ENCODE results near the gene IFT80.

Gene IFT80

DNA sequence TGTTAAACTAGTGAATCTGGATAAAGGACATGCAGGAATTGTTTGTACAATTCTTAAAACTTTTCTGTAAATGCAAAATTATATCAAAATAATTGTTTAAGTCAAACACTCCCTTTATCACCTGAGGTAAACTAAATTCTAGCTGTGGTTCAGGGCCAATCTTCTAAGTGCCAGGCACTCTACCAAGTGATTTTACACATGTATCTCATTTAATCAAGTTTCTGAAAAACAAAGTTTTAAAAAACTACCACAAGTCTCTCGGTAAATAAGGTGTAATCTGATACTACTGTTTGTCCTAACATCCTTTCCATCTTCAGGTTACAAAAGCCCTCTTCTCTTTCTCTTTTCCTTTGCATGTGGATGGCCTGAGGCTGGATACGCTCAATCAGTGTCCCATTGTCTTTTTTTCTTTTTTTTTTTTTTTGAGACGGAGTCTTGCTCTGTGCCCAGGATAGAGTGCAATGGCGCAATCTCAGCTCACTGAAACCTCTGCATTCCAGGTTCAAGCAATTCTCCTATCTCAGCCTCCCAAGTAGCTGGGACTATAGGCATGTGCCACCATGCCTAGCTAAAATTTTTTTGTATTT lies 19.3 kb downstream of the IFT80 start:
- Histone ChIP-seq H3K4me1 (ENCODE audit: control insufficient read depth, insufficient read depth, low read length) (peaks cover 23% of the 10 kb centered on the region), H3K27me3 (ENCODE audit: control insufficient read depth, insufficient read depth, low read length) (no peaks in the 10 kb centered on the region), H3K9ac (ENCODE audit: low read length) (peak overlapping the region; percentile 10), H3K9me3 (ENCODE audit: control insufficient read depth, insufficient read depth, low read depth, low read length) (no peaks in the 10 kb centered on the region), H3K4me3 (ENCODE audit: low read depth, low read length) (peak overlapping the region; percentile 34; the same call in 1 of the 2 replicates), H3K36me3 (ENCODE audit: control insufficient read depth, insufficient read depth, low read length) (peaks cover 5% of the 10 kb centered on the region), H3K27ac (ENCODE audit: low read depth, low read length) (peak overlapping the region; percentile 41; the same call in 1 of the 2 replicates)

DNA sequence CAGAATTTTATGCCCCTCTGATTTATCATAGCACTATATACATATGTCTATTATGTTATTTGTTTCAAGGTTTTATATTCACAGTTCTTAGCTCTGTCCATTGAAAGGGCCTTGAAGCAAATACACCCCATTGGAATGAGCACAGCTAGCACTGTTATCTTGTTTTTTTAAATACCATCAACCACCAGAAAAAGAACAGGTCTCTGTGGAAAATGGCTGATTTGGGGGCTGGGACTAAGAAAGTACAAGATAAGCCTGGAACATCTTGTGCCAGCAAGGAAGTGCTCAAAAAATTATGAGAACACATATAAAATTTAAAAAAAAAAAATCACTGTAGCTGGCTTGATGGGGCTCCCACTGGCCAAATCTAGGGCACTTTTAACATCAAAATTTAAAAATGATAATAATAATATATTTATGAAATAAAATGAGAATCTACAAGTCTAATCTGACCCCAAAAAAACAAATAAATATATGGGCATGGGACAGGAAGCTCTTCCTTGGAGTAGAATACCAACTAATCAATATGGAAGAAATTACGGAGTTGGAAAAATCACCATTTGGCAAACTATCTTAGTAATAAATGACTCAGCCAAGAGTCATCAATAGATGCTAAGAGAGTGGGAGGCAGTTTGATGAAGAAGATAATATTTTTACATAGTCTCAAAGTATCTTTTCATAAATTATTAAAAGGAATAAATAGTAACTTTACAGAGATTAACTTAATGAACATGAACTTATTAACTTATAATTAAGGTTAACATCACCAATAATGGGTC lies 20.5 kb downstream of the IFT80 start:
- no peak overlapping the region for H3K27ac ChIP-seq (ENCODE audit: low read depth, low read length)
- peaks cover 17% of the 10 kb centered on the region for H3K36me3 ChIP-seq (ENCODE audit: control insufficient read depth, insufficient read depth, low read length)
- H3K27me3 ChIP-seq (ENCODE audit: control insufficient read depth, insufficient read depth, low read length) = no peaks in the 10 kb centered on the region
- H3K9ac ChIP-seq (ENCODE audit: low read length) = no peak overlapping the region
- peaks cover 19% of the 10 kb centered on the region for H3K4me1 ChIP-seq (ENCODE audit: control insufficient read depth, insufficient read depth, low read length)
- H3K9me3 ChIP-seq (ENCODE audit: control insufficient read depth, insufficient read depth, low read depth, low read length) = 0 out of 2 replicates have a peak, but pooled peaks cover 2% of the 10 kb centered on the region
- H3K4me3 ChIP-seq (ENCODE audit: low read depth, low read length) = no peak overlapping the region

DNA sequence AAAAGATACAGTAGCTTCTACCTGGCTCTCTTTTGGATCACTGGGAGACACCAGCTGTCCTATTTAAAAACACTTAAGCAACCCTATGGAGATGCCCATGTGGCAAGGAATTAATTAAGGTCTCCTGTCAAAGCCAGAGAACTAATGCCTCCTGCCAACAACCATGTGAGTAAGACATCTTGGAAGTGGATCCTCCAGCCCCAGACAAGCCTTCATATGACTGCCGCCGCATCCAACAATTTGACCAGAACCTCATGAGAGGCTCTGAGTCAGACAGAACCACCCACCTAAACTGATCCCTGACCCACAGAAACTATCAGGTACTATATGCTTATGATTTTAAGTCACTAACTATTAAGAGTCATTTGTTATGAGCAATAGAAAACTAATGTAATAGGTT lies 22.3 kb downstream of the IFT80 start:
- no peak overlapping the region for H3K27ac ChIP-seq (ENCODE audit: low read depth, low read length)
- peaks cover 18% of the 10 kb centered on the region for H3K36me3 ChIP-seq (ENCODE audit: control insufficient read depth, insufficient read depth, low read length)
- no peak overlapping the region for H3K9ac ChIP-seq (ENCODE audit: low read length)
- H3K27me3 ChIP-seq (ENCODE audit: control insufficient read depth, insufficient read depth, low read length) = no peaks in the 10 kb centered on the region
- H3K9me3 ChIP-seq (ENCODE audit: control insufficient read depth, insufficient read depth, low read depth, low read length) = 0 out of 2 replicates have a peak, but pooled peaks cover 2% of the 10 kb centered on the region
- no peak overlapping the region for H3K4me3 ChIP-seq (ENCODE audit: low read depth, low read length)
- H3K4me1 ChIP-seq (ENCODE audit: control insufficient read depth, insufficient read depth, low read length) = peaks cover 19% of the 10 kb centered on the region

DNA sequence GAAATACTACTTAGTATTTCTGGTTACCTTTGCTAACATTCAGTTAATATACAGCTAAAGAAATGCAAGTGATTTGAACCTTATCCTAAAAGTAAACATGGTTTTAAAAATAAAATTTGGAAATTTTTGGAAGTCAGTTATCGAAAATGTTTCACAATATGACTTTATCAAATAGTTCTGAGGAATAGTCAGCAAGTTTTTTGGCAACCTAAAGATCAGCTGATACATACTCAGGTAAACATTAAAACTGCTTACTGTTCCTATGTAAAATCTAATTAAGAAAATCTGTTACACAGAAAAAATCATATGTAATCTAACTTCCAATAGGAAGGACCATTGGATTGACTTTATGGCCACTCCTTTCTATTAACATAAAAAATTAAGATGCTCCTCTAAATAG lies 24.1 kb downstream of the IFT80 start:
- no peak overlapping the region for H3K27ac ChIP-seq (ENCODE audit: low read depth, low read length)
- H3K27me3 ChIP-seq (ENCODE audit: control insufficient read depth, insufficient read depth, low read length) = no peaks in the 10 kb centered on the region
- H3K9me3 ChIP-seq (ENCODE audit: control insufficient read depth, insufficient read depth, low read depth, low read length) = 0 out of 2 replicates have a peak, but pooled peaks cover 2% of the 10 kb centered on the region
- H3K9ac ChIP-seq (ENCODE audit: low read length) = no peak overlapping the region
- H3K36me3 ChIP-seq (ENCODE audit: control insufficient read depth, insufficient read depth, low read length) = peaks cover 18% of the 10 kb centered on the region
- H3K4me3 ChIP-seq (ENCODE audit: low read depth, low read length) = no peak overlapping the region
- H3K4me1 ChIP-seq (ENCODE audit: control insufficient read depth, insufficient read depth, low read length) = peaks cover 13% of the 10 kb centered on the region

DNA sequence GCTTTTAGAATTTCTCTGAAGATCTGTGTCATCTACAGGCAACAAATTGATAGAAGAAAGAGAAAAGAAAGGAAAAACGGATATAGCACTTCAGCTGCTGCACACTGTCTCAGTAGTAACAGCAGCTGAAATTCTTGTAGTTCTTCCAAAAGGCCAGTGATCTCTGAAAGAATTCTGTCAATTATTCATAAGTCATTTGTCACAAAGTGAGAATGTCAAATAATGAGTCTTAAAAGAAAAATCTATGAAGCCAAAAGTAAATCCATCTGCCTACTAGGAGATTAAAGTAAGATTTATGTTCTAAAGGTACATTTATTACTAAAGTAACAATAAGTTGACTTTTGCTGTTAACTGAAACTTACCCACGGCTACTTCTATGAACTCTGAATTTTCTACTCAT lies 24.6 kb downstream of the IFT80 start:
- 0 out of 2 replicates have a peak, but pooled peaks cover 2% of the 10 kb centered on the region for H3K9me3 ChIP-seq (ENCODE audit: control insufficient read depth, insufficient read depth, low read depth, low read length)
- H3K27ac ChIP-seq (ENCODE audit: low read depth, low read length) = no peak overlapping the region
- peaks cover 18% of the 10 kb centered on the region for H3K36me3 ChIP-seq (ENCODE audit: control insufficient read depth, insufficient read depth, low read length)
- H3K4me3 ChIP-seq (ENCODE audit: low read depth, low read length) = no peak overlapping the region
- H3K4me1 ChIP-seq (ENCODE audit: control insufficient read depth, insufficient read depth, low read length) = peaks cover 9% of the 10 kb centered on the region; the same call in 1 of the 2 replicates
- H3K9ac ChIP-seq (ENCODE audit: low read length) = no peak overlapping the region
- H3K27me3 ChIP-seq (ENCODE audit: control insufficient read depth, insufficient read depth, low read length) = no peaks in the 10 kb centered on the region

DNA sequence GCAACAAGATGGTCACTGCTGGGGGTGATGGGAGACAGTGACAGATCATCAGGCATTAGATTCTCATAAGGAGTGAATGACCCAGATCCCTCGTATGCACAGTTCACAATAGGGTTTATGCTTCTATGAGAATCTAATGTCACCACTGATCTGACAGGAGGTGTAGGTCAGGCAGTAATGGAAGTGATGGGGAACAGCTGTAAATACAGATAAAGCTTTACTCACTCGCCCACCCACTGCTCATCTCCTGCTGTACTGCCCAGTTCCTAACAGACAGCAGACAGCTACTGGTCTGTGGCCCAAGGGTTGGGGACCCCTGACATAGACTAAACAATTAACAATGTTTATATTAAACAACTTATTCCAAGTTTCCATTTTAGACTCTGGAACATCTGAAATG lies 25.4 kb downstream of the IFT80 start:
- H3K27me3 ChIP-seq (ENCODE audit: control insufficient read depth, insufficient read depth, low read length) = no peaks in the 10 kb centered on the region
- H3K36me3 ChIP-seq (ENCODE audit: control insufficient read depth, insufficient read depth, low read length) = peaks cover 18% of the 10 kb centered on the region
- H3K9ac ChIP-seq (ENCODE audit: low read length) = no peak overlapping the region
- no peak overlapping the region for H3K4me3 ChIP-seq (ENCODE audit: low read depth, low read length)
- 0 out of 2 replicates have a peak, but pooled peaks cover 2% of the 10 kb centered on the region for H3K9me3 ChIP-seq (ENCODE audit: control insufficient read depth, insufficient read depth, low read depth, low read length)
- no peak overlapping the region for H3K27ac ChIP-seq (ENCODE audit: low read depth, low read length)
- H3K4me1 ChIP-seq (ENCODE audit: control insufficient read depth, insufficient read depth, low read length) = 0 out of 2 replicates have a peak, but pooled peaks cover under 1% of the 10 kb centered on the region

DNA sequence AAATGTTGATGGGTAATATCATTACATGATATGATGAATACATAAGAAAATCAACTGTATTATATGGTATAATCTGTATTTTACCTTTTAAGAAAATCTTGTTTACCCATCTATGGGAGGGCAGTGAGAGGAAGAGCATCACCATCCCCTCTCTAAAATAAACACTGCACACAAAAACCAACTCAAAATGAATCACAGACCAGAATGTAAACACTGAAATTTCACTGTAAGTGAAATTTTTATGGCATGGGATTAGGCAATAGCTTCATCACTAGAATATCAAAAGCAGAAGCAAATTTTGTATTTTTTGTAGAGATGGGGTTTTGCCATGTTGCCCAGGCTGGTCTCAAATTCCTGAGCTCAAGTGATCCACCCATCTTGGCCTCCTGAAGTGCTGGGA lies 26.2 kb downstream of the IFT80 start:
- H3K36me3 ChIP-seq (ENCODE audit: control insufficient read depth, insufficient read depth, low read length) = peaks cover 18% of the 10 kb centered on the region
- H3K27ac ChIP-seq (ENCODE audit: low read depth, low read length) = no peak overlapping the region
- H3K27me3 ChIP-seq (ENCODE audit: control insufficient read depth, insufficient read depth, low read length) = no peaks in the 10 kb centered on the region
- H3K9me3 ChIP-seq (ENCODE audit: control insufficient read depth, insufficient read depth, low read depth, low read length) = 0 out of 2 replicates have a peak, but pooled peaks cover 2% of the 10 kb centered on the region
- H3K4me1 ChIP-seq (ENCODE audit: control insufficient read depth, insufficient read depth, low read length) = no peaks in the 10 kb centered on the region
- no peak overlapping the region for H3K9ac ChIP-seq (ENCODE audit: low read length)
- no peak overlapping the region for H3K4me3 ChIP-seq (ENCODE audit: low read depth, low read length)

DNA sequence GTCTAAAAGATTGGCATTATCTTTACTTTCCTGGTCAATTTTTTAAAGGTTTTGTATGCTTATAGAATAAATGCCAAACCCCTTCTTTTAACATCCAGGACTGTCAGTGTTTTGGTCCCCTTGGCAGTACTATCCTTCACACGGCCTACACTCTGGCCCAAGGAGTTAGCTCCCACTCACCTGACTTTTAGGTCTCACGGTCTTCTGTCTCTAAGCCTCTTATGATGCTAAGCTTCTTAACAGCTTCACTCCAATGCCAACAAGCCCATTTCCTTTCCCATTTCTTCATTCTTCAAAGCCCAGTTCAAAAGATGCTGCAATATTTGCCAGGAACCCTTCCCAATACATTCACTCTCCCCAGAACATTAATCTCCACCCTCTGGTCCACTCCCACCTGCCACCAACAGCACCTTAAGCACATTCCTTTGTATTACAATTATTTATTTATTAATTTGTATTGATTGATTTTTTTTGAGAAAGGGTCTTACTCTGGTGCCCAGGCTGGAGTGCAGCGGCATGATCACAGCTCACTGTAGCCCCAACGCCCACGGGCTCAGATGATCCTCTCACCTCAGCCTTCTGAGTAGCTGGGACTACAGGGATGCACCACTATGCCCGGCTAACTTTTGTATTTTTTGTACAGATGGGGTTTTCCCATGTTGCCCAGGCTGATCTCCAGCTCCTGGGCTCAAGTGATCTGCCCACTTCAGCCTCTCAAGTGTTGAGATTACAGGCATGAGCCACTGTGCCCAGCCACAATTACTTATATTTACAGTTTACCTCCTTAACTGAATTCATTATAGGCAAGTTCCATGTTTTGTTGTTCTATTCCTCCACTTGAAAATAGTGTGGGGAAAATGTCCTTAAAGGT lies 27.8 kb downstream of the IFT80 start:
- H3K9ac ChIP-seq (ENCODE audit: low read length) = no peak overlapping the region
- no peak overlapping the region for H3K27ac ChIP-seq (ENCODE audit: low read depth, low read length)
- H3K36me3 ChIP-seq (ENCODE audit: control insufficient read depth, insufficient read depth, low read length) = peaks cover 18% of the 10 kb centered on the region
- H3K4me1 ChIP-seq (ENCODE audit: control insufficient read depth, insufficient read depth, low read length) = no peaks in the 10 kb centered on the region
- no peaks in the 10 kb centered on the region for H3K27me3 ChIP-seq (ENCODE audit: control insufficient read depth, insufficient read depth, low read length)
- no peak overlapping the region for H3K4me3 ChIP-seq (ENCODE audit: low read depth, low read length)
- 0 out of 2 replicates have a peak, but pooled peaks cover 2% of the 10 kb centered on the region for H3K9me3 ChIP-seq (ENCODE audit: control insufficient read depth, insufficient read depth, low read depth, low read length)

DNA sequence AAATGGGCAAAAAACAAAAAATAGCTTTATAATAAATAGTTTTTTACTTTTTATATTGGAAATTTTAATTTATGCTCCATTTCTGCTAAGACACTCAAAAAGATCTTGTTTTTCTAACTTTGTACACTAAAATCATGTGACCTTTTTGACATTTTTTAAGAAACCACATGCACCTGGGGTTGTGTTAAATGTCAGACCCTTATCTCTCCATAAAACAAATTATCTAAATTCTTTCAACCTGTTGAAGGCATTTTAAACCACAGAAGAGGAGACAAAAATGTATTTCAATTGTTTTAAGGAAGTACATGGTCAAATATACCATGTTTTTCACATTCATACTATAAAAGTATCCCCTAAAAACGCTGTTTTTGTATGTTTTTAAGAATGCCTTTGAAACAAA lies 29.2 kb downstream of the IFT80 start:
- H3K27ac ChIP-seq (ENCODE audit: low read depth, low read length) = no peak overlapping the region
- H3K4me1 ChIP-seq (ENCODE audit: control insufficient read depth, insufficient read depth, low read length) = no peaks in the 10 kb centered on the region
- no peak overlapping the region for H3K9ac ChIP-seq (ENCODE audit: low read length)
- 0 out of 2 replicates have a peak, but pooled peaks cover 2% of the 10 kb centered on the region for H3K9me3 ChIP-seq (ENCODE audit: control insufficient read depth, insufficient read depth, low read depth, low read length)
- peaks cover 13% of the 10 kb centered on the region for H3K36me3 ChIP-seq (ENCODE audit: control insufficient read depth, insufficient read depth, low read length)
- no peak overlapping the region for H3K4me3 ChIP-seq (ENCODE audit: low read depth, low read length)
- H3K27me3 ChIP-seq (ENCODE audit: control insufficient read depth, insufficient read depth, low read length) = no peaks in the 10 kb centered on the region

DNA sequence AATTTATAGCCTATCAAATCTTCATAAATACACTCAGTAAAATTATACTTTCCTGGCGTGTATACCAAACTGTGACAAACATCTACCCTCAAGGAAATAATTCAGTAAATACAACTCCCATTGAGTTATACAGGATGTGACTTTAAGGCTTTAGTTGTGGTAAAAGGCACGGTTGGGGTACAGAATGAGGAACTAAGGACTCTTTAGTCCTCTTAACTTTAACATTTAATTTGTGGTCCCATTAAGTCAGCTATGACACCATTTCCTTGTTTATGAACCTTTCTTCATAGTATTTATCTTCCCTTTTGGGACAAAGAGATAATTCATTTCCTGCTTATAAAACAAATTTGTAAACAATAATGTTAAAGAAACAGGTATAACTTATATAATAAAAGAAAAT lies 30.2 kb downstream of the IFT80 start:
- Histone ChIP-seq H3K9ac (ENCODE audit: low read length) (no peak overlapping the region), H3K4me3 (ENCODE audit: low read depth, low read length) (no peak overlapping the region), H3K27ac (ENCODE audit: low read depth, low read length) (no peak overlapping the region), H3K9me3 (ENCODE audit: control insufficient read depth, insufficient read depth, low read depth, low read length) (0 out of 2 replicates have a peak, but pooled peaks cover 2% of the 10 kb centered on the region), H3K4me1 (ENCODE audit: control insufficient read depth, insufficient read depth, low read length) (no peaks in the 10 kb centered on the region), H3K36me3 (ENCODE audit: control insufficient read depth, insufficient read depth, low read length) (peaks cover 3% of the 10 kb centered on the region), H3K27me3 (ENCODE audit: control insufficient read depth, insufficient read depth, low read length) (no peaks in the 10 kb centered on the region)

Data from HUES6 (cell line).